GM18507 (cell line): Measurements from ENCODE around the gene TMEM134.
A peak's percentile ranks its signal among the peaks of the same experiment; 100 is the strongest.

Source experiments
- DNase-seq: peaks from one replicate; pipeline ENCODE4 v3.0.0; 2011; ENCODE audit warnings: low read depth; ENCODE audit not compliant: insufficient read length; ENCODE audit errors: extremely low spot score
- FAIRE-seq: peaks from 2 replicates; lab custom pipeline; 2011; peaks lifted over from hg19 to GRCh38; lab: Jason Lieb, UNC

Gene TMEM134

GRCh38 chr11:67413266-67413849 lies 55.7 kb downstream of the TMEM134 start:
- FAIRE-seq (no peak), DNase-seq (no peak)

- peak; percentile 15 for FAIRE-seq
Observed at GRCh38 chr11:67412495-67413179, 56.4 kb downstream of the TMEM134 start.

GRCh38 chr11:67411785-67412152 lies 57.3 kb downstream of the TMEM134 start:
- FAIRE-seq, result no peak

More at GRCh38 chr11:67412495-67413179, 56.4 kb downstream of the TMEM134 start:
- no peak for DNase-seq

More at GRCh38 chr11:67411785-67412152, 57.3 kb downstream of the TMEM134 start:
- no peak for DNase-seq
